GM12872 (cell line): ENCODE results near the gene MT2A.

ENCODE experiments used
- CTCF ChIP-seq: IDR thresholded peaks from 3 replicates; pipeline ENCODE4 v1.5.1; 2011; ENCODE audit warnings: low read depth, mild to moderate bottlenecking, low read length, moderate library complexity; ENCODE audit not compliant: insufficient read depth

Gene MT2A

GRCh38 chr16:56574625-56575024 is 33.8 kb upstream of the MT2A start:
- no peak for TF ChIP-seq CTCF

- TF ChIP-seq CTCF: peak; percentile 93
Observed at GRCh38 chr16:56576585-56577299, 31.6 kb upstream of the MT2A start.

GRCh38 chr16:56577300-56577625 is 31.1 kb upstream of the MT2A start:
- TF ChIP-seq CTCF: no peak

- TF ChIP-seq CTCF: no peak
Observed at GRCh38 chr16:56580391-56581048, 27.9 kb upstream of the MT2A start.

- TF ChIP-seq CTCF: no peak
Observed at GRCh38 chr16:56583351-56584168, 24.8 kb upstream of the MT2A start.

- TF ChIP-seq CTCF: no peak
Observed at GRCh38 chr16:56584276-56584675, 24.1 kb upstream of the MT2A start.

- TF ChIP-seq CTCF: no peak
Observed at GRCh38 chr16:56588781-56589140, 19.6 kb upstream of the MT2A start.
